ENCODE measurements around the gene FTH1. TPM values are rescaled to one million over a fixed set of nuclear protein-coding genes. Genes with fewer than 3 reads are reported as not detected.

Gene FTH1
- total and polyA plus RNA-seq, 2 of the 4 experiments (the other 2 are of a cell fraction) = 344 to 2,516 TPM

GRCh38 chr11:62000539-62001446, 33.4 kb upstream of the FTH1 start (continued):
- TF ChIP-seq USF2 (IDR thresholded peaks at IDR 0.05; ENCODE audit: low read depth, low read length) = no peak
- no peak for TF ChIP-seq POLR2A (IDR thresholded peaks at IDR 0.05; ENCODE audit: low read depth, low read length)

All from IMR-90 (cell line).